Kidney (tissue), 14 donors: Measurements from ENCODE around the gene METRN. TPM values are rescaled to one million over a fixed set of nuclear protein-coding genes. Genes with fewer than 3 reads are reported as not detected.
A peak's percentile ranks its signal among the peaks of the same experiment; 100 is the strongest.

Experiments used
- DNase-seq, 5 donors: peaks; one replicate each; pipeline ENCODE4 v3.0.0-alpha.2; 2013 to 2020
- FAIRE-seq: peaks from 2 replicates; lab custom pipeline; 2012; peaks lifted over from hg19 to GRCh38; lab: Jason Lieb, UNC
- H3K27ac ChIP-seq, 2 donors: one replicate each; pipeline ENCODE4 v1.7.0; 2013; ENCODE audit warnings: low read depth in 2 of 2, low read length in 2 of 2, inconsistent platforms in 1 of 2
- H3K27me3 ChIP-seq: one replicate; pipeline ENCODE4 v1.7.1; 2013; ENCODE audit warnings: low read length, inconsistent platforms; ENCODE audit not compliant: control insufficient read depth, insufficient read depth
- H3K36me3 ChIP-seq, 3 donors: one replicate each; pipeline versions ENCODE4 v1.7.0 to v1.7.1; 2013; ENCODE audit warnings: low read length in 3 of 3, control low read depth in 1 of 3, inconsistent platforms in 1 of 3; ENCODE audit not compliant: insufficient read depth in 3 of 3, control insufficient read depth in 2 of 3
- H3K4me1 ChIP-seq, 3 donors: one replicate each; pipeline versions ENCODE4 v1.7.0 to v1.7.1; 2013; ENCODE audit warnings: low read length in 3 of 3, inconsistent platforms in 1 of 3, low read depth in 1 of 3; ENCODE audit not compliant: control insufficient read depth in 2 of 3, insufficient read depth in 2 of 3
- H3K4me3 ChIP-seq, 3 donors: one replicate each; pipeline versions ENCODE4 v1.7.0 to v1.8.1; 2013; ENCODE audit warnings: low read length in 3 of 3, control low read depth in 1 of 3, inconsistent platforms in 1 of 3
- H3K9ac ChIP-seq, 3 donors: one replicate each; pipeline versions ENCODE4 v1.7.0 to v1.7.1; 2013; ENCODE audit warnings: low read length in 3 of 3, control low read depth in 1 of 3, inconsistent platforms in 1 of 3
- H3K9me3 ChIP-seq, 3 donors: one replicate each; pipeline versions ENCODE4 v1.7.0 to v1.7.1; 2013; ENCODE audit warnings: low read length in 3 of 3, control low read depth in 1 of 3, inconsistent platforms in 1 of 3; ENCODE audit not compliant: control insufficient read depth in 2 of 3, insufficient read depth in 1 of 3
- intact Hi-C: fragments of 100-400 bp; cut with DNase I; formaldehyde crosslinking; loops from one replicate; pipeline ENCODE4 v1.11.1; 2022
- polyA plus RNA-seq: library from polyadenylated mRNA; stranded (reverse); fragments of 350-450 nt; fragmentation: Illumina TruSeq; extraction: RNeasy Lipid Tissue Mini Kit (QIAGEN cat#74804); gene quantifications from one replicate; pipeline ENCODE4 v1.2.3, GENCODE V29; 2014; ENCODE audit warnings: low read depth, low replicate concordance; ENCODE audit not compliant: insufficient read depth
- total RNA-seq: library from RNA; stranded (reverse); fragmentation: NEBNext Ultra II Directional; extraction: Animal tissue kit (Norgen Biotek cat#: 25700); gene quantifications from one replicate; pipeline ENCODE4 v1.2.1, GENCODE V29; 2021
- TF ChIP-seq, protein P1 (sequence below): IDR thresholded peaks from 3 replicates; pipeline ENCODE4 v1.5.1; 2012; ENCODE audit warnings: mild to moderate bottlenecking, moderate library complexity, borderline replicate concordance; ENCODE audit not compliant: insufficient read depth; ENCODE audit errors: extremely low read depth
- donor health status: control.
- donor health status: control.
- donor health status: control.
- donor health status: control.
- donor health status: control.
- donor health status: DM: yes; HTN: yes; CAD: no.
- donor health status: Normal renal cell carcinoma (clear cell type).

Gene METRN
- total and polyA plus RNA-seq, 2 donors from 2014 or later = 34.9 to 114 TPM

DNA sequence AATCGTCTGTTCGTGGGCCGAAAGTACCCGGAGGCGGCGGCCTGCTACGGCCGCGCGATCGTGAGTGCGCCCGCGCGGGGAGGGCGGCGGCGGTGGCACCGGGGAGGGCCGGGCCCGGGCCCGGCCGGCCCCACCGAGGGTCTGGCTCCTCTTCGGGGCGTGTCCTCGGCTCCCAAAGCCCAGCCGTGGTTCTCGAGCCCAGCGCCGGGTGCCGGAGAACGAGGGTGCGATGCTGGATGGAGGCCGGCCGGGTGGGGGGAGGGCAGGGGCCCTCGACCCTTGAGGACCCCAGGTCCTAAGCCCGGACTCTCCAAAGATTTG, 34.3 kb upstream of the METRN start:
- intact Hi-C loops = no loop called here
- Histone ChIP-seq H3K4me3 (peak overlapping the region; percentile 42 to 79 (median 77)), H3K9ac (peak overlapping the region in 2 of 3 donors; percentile 64 to 71), H3K4me1 (peaks cover 0 to 42% (median 12%) of the 10 kb centered on the region in 3 donors), H3K27me3 (no peaks in the 10 kb centered on the region), H3K27ac (peak overlapping the region; percentile 9 to 51), H3K9me3 (no peaks in the 10 kb centered on the region), H3K36me3 (peaks cover 5 to 19% (median 8%) of the 10 kb centered on the region in 3 donors)
- no peak for FAIRE-seq
- DNase-seq = no peak
- TF ChIP-seq, protein P1, sequence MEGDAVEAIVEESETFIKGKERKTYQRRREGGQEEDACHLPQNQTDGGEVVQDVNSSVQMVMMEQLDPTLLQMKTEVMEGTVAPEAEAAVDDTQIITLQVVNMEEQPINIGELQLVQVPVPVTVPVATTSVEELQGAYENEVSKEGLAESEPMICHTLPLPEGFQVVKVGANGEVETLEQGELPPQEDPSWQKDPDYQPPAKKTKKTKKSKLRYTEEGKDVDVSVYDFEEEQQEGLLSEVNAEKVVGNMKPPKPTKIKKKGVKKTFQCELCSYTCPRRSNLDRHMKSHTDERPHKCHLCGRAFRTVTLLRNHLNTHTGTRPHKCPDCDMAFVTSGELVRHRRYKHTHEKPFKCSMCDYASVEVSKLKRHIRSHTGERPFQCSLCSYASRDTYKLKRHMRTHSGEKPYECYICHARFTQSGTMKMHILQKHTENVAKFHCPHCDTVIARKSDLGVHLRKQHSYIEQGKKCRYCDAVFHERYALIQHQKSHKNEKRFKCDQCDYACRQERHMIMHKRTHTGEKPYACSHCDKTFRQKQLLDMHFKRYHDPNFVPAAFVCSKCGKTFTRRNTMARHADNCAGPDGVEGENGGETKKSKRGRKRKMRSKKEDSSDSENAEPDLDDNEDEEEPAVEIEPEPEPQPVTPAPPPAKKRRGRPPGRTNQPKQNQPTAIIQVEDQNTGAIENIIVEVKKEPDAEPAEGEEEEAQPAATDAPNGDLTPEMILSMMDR = no peak

DNA sequence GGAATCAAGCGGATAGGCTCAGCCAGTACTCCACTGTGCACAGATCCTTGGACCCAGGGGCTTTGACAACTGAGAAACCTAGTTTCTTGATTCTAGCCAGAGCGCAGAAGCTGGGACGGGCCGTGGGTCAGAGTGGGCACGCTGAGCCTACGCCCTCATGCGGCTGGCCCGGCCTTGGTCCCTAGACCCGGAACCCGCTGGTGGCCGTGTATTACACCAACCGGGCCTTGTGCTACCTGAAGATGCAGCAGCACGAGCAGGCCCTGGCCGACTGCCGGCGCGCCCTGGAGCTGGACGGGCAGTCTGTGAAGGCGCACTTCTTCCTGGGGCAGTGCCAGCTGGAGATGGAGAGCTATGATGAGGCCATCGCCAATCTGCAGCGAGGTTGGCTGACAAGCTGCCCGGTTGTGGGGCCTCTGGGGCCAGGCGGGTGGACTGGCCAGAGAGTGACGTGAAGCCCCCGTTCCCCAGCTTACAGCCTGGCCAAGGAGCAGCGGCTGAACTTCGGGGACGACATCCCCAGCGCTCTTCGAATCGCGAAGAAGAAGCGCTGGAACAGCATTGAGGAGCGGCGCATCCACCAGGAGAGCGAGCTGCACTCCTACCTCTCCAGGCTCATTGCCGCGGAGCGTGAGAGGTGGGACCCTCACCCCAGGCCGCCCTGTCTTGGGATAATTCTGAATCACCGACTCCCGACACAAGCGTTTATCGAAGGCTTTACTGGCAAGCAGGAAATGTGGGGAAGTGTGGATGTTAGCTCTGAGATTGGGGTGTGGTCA, 33.8 kb upstream of the METRN start:
- Histone ChIP-seq H3K4me1 (peaks cover 0 to 42% (median 12%) of the 10 kb centered on the region in 3 donors), H3K9ac (peak overlapping the region in 2 of 3 donors; percentile 64 to 71), H3K27ac (peak overlapping the region in 1 of 2 donors; percentile 34), H3K27me3 (no peaks in the 10 kb centered on the region), H3K36me3 (peaks cover 5 to 19% (median 8%) of the 10 kb centered on the region in 3 donors), H3K9me3 (no peaks in the 10 kb centered on the region), H3K4me3 (peak overlapping the region; percentile 42 to 79 (median 77))
- no peak for FAIRE-seq
- intact Hi-C loops = no loop called here
- TF ChIP-seq, protein P1 = no peak
- DNase-seq = no peak

DNA sequence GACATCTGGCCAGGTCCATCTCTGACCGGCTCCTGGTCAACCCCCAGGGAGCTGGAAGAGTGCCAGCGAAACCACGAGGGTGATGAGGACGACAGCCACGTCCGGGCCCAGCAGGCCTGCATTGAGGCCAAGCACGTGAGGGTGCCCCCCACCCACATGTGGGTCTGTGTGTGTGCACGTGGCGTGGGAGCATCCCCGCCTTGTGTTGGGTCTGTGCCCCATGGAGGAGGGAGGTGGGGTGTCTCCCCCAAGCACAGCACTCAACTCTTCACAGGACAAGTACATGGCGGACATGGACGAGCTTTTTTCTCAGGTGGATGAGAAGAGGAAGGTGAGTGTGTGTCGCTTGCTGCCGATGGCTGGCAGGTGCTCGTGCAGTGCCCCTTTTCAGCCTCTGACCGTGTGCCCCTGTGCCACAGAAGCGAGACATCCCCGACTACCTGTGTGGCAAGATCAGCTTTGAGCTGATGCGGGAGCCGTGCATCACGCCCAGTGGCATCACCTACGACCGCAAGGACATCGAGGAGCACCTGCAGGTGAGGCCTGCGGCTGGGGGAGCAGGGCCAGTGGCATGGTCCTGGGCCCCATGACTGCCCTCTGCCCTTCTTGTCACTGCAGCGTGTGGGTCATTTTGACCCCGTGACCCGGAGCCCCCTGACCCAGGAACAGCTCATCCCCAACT, 33.0 kb upstream of the METRN start:
- no peak for DNase-seq
- intact Hi-C loops = no loop called here
- H3K4me1 ChIP-seq = peaks cover 0 to 42% (median 12%) of the 10 kb centered on the region in 3 donors
- TF ChIP-seq, protein P1 = no peak
- H3K4me3 ChIP-seq = peak overlapping the region in 1 of 3 donors; percentile 79
- peak overlapping the region in 1 of 2 donors; percentile 34 for H3K27ac ChIP-seq
- H3K9ac ChIP-seq = no peak overlapping the region
- peaks cover 5 to 21% (median 8%) of the 10 kb centered on the region in 3 donors for H3K36me3 ChIP-seq
- H3K27me3 ChIP-seq = no peaks in the 10 kb centered on the region
- FAIRE-seq = no peak
- H3K9me3 ChIP-seq = no peaks in the 10 kb centered on the region
